DND-41 (cell line): ENCODE results near the gene OSBPL10.

Experiments used
- CTCF ChIP-seq: IDR thresholded peaks from 2 replicates; pipeline ENCODE4 v1.5.1; 2012; ENCODE audit warnings: borderline replicate concordance, low read length, moderate library complexity, mild to moderate bottlenecking; ENCODE audit not compliant: poor library complexity, severe bottlenecking; ENCODE audit errors: extremely low read depth
- EZH2 ChIP-seq: IDR thresholded peaks from 3 replicates; pipeline ENCODE4 v1.6.1; 2012; ENCODE audit warnings: borderline replicate concordance, low read depth, mild to moderate bottlenecking, moderate library complexity, low read length, inconsistent platforms; ENCODE audit not compliant: severe bottlenecking

DNA sequence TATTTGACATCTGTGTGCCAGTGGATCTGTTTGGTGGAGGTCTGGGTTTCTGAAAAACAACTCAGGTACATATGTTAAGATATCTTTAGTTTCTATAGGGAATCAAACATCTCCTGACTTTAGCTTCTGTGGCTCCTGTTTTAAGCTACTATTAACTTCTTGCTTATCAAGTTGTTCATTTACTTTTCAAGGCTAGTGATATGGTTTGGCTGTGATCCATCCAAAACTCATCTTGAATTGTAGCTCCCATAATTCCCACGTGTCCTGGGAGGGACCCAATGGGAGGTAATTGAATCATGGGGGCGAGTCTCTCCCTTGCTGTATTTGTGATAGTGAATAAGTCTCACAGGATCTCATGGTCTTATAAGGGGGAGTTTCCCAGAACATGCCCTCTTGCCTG, 41.9 kb upstream of the OSBPL10 start:
- TF ChIP-seq CTCF (no peak), EZH2 (no peak)
